ENCODE measurements around the gene SUPT7L.

The SUPT7L gene

DNA sequence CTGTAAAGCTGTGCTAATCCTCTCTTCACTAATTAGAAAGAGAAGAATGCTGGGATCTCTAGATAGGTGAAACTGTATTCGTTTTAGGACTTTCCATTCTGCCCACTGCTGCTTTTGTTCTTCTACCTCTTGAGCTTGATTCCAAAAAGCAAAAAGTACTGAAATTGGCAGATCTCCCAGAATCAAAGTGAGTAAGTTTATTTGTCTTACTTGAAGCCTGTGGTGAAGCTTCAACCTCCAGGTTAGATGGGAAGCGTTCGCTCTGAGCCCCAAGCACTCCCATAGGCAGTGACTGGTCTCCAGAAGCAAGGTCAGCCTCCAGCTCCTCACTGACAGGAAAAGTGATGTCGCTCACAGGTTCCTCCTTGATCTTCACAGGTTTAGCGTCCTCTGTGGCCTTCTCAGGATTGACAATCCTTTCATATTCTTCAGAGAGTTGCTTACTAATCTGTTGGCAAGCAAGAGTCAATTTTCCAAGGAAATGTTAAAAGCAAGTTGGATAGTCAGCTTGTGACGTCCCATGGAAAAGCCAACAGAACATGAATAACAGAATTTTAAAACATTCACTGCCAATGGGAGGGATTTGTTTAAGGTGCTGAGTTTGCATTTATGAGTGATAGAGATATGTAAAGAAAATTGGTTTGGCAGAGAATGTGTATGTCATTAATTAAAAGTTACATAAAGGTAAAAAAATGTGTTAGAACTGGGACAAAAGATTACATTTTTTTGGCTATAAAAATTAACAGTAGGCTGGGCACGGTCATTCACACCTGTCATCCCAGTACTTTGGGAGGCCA is 8.1 kb downstream of the SUPT7L start:
- DNase-seq (ENCODE audit: low spot score), result no peak
- in situ Hi-C loops (cut with MboI; ENCODE audit: low pct_unique_long_range_greater_than_20kb, low sequenced_read_pairs, unreplicated experiment), result no loop called here
- TF ChIP-seq CTCF (IDR thresholded peaks at IDR 0.05; ENCODE audit: extremely low read depth, insufficient read depth, missing control alignments), result no peak

GRCh38 chr2:27653397-27653796 is 10.0 kb downstream of the SUPT7L start:
- DNase-seq (ENCODE audit: low spot score), result no peak
- TF ChIP-seq CTCF (IDR thresholded peaks at IDR 0.05; ENCODE audit: extremely low read depth, insufficient read depth, missing control alignments), result no peak
- in situ Hi-C loops (cut with MboI; ENCODE audit: low pct_unique_long_range_greater_than_20kb, low sequenced_read_pairs, unreplicated experiment), result no loop called here

GRCh38 chr2:27652790-27653189 is 10.6 kb downstream of the SUPT7L start:
- DNase-seq (ENCODE audit: low spot score), result no peak
- in situ Hi-C loops (cut with MboI; ENCODE audit: low pct_unique_long_range_greater_than_20kb, low sequenced_read_pairs, unreplicated experiment), result no loop called here
- TF ChIP-seq CTCF (IDR thresholded peaks at IDR 0.05; ENCODE audit: extremely low read depth, insufficient read depth, missing control alignments), result no peak

- in situ Hi-C loops (cut with MboI; ENCODE audit: low pct_unique_long_range_greater_than_20kb, low sequenced_read_pairs, unreplicated experiment), result no loop called here
- no peak for DNase-seq (ENCODE audit: low spot score)
- no peak for TF ChIP-seq CTCF (IDR thresholded peaks at IDR 0.05; ENCODE audit: extremely low read depth, insufficient read depth, missing control alignments)
Observed at GRCh38 chr2:27652341-27652740, 11.1 kb downstream of the SUPT7L start.

GRCh38 chr2:27651056-27651455 is 12.4 kb downstream of the SUPT7L start:
- no peak for DNase-seq (ENCODE audit: low spot score)
- no peak for TF ChIP-seq CTCF (IDR thresholded peaks at IDR 0.05; ENCODE audit: extremely low read depth, insufficient read depth, missing control alignments)

DNA sequence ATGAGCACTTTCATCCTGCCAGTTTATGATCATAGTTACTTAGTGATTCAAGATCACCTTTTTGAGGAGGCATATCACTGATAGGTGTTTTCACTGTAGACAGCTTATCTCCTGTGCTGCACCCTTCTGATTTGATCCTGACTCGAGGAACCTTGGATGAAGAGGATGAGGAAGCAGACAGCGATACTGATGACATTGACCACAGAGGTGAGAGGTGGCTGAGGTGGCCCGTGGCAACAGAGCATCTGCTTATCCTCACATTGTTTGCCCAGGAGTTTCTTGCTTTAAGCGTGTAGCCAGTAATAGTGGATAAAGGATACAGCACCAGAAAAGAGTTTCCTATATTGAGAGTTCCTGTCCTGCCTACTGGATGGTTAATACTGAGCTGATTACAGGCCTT is 15.7 kb downstream of the SUPT7L start:
- no peak for DNase-seq (ENCODE audit: low spot score)
- in situ Hi-C loops (cut with MboI; ENCODE audit: low pct_unique_long_range_greater_than_20kb, low sequenced_read_pairs, unreplicated experiment), result no loop called here
- TF ChIP-seq CTCF (IDR thresholded peaks at IDR 0.05; ENCODE audit: extremely low read depth, insufficient read depth, missing control alignments), result no peak

More at GRCh38 chr2:27651056-27651455, 12.4 kb downstream of the SUPT7L start:
- in situ Hi-C loops (cut with MboI; ENCODE audit: low pct_unique_long_range_greater_than_20kb, low sequenced_read_pairs, unreplicated experiment), result no loop called here

Data from GM13977 (cell line).